GM20431 (cell line): Measurements from ENCODE around the gene FAF1.
"Not testable (repeated sequence)": the region's sequence is repeated elsewhere in the genome, so short reads cannot be mapped to it uniquely, and the experiment has no call there.

Experiments
- in situ Hi-C: fragments of 300-500 bp; cut with MseI, MboI; formaldehyde crosslinking; loops from one replicate; pipeline ENCODE4 v1.15.0; 2020; ENCODE audit warnings: low sequenced_read_pairs; ENCODE audit not compliant: unreplicated experiment

Gene FAF1

DNA sequence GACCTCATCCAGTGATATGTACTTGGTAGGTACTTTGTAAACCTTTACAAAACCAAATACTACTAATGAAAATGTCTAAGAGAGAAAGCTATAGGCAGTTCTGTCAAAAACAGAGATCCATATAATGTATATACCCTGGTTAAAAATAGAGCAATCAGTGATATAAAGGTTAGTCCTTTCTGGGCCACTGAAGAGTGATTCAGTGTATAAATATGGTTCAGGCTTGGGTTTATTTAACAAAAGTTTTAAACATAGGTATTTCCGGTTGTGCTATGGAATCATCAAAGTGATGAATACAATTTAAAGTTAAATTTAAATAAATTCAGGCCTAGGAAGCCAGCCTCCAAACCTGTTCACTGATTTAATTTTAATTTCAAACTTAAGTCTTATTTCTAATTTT is 428.5 kb downstream of the FAF1 start:
- in situ Hi-C loops: no loop called here

DNA sequence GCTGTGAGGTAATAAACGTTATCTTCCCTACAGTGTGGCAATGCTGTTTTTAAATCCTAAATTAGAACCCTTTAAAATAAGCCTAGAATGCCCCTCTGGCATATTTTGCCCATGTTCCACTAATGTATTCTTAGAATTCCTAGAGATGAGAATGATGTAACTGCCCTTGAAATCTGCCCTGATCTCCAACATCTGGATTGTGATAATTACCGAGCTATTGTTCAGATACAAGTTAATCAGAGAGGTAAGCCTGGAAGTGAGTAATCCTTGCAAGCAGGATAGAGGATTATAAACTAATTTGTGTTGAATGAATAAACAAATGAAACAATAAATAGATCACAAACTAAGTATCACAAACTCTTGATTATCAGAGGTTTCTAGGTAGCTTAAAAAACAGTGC is 429.0 kb downstream of the FAF1 start:
- in situ Hi-C loops: no loop called here

DNA sequence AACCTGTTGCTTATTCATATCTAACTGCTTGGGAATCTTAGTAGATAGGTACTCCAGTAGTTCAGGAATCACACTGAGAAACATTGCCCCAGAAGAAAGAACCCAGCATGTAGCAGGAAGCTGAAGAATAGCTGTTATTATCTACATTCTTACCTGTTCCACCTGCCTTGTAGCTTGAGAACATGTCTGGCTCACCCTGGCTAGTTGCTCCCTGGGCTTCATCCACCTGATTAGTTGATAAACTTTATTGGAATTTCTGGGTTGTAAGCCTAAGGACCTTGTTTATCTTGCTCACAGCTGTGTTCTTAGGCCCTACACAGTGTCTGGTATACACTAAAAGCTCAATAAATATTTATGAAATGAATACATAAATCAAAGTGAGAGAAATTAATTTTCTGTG is 430.6 kb downstream of the FAF1 start:
- in situ Hi-C loops: no loop called here

DNA sequence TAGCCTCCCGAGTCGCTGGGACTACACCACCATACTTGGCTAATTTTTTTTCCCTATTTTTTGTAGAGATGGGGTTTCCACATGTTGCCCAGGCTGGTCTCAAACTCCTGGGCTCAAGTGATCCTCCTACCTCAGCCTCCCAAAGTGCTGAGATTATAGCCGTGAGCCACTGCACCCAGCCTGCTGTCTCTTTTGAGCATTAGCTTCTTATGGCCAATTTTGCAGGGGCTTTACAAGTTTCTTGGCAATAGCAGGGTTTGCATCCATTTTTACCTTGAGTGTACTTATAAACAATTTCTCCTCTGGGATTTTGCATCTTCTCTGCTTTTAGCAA is 432.1 kb downstream of the FAF1 start:
- in situ Hi-C loops: not testable (repeated sequence)

DNA sequence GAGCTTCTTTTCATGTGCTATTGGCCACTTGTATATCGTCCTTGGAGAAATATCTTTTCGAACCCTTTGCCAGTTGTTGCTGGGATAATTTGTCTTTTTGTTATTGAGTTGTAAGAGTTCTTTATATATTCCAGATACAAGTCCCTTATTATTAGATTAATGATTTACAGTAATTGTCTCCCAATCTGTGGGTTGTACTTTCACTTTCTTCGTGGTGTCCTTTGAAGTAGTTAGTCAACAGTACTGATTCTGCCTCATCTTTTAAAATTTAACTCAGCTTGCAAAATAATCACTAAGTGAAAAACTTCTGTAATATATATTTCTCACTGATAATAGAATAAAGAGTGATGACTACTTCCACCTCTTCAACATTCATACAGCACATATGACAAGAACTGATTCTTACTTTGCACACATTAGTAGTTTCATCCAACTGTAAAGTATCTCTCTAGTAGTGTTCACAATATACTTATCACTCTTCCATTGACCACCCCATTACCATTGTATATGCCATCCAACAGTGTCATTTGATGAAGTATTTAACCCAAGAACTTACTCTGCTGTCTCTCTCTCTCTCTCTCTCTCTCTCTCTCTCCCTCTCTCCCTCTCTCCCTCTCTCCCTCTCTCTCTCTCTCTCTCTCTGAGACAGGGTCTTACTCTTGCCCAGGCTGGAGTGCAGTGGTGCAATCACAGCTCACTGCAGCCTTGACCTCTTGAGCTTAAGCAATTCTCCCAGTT is 432.6 kb downstream of the FAF1 start:
- in situ Hi-C loops: no loop called here

DNA sequence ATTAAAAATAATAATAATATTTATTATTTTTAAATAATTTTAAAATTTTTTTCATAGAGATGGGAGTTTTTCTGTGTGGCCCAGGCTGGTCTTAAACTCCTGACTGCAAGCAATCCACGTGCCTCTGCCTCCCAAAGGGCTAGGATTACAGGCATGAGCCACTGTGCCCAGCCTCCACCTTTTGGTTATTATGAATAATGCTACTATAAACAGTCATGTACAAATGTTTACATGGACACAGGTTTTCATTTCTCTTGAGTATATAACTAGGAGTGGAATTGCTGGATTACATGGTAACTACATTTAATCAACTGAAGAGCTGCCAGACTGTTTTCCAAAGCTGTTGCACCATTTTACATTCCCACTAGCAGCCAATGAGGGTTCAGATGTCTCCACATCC is 433.6 kb downstream of the FAF1 start:
- in situ Hi-C loops: no loop called here

DNA sequence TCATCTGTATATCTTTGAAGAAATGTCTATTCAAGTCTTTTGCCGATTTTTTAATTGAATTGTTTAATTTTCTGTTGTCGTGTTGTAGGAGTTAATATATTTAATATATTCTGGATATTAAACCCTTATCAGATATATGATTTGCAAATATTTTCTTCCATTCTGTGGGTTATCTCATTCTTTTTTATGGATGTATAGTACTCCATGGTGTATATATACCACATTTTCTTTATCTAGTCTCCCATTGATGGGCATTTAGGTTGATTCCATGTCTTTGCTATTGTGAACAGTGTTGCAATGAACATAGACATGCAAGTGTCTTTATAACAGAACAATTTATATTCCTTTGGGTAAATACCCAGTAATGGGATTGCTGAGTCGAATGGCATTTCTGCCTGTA is 436.5 kb downstream of the FAF1 start:
- in situ Hi-C loops: no loop called here

DNA sequence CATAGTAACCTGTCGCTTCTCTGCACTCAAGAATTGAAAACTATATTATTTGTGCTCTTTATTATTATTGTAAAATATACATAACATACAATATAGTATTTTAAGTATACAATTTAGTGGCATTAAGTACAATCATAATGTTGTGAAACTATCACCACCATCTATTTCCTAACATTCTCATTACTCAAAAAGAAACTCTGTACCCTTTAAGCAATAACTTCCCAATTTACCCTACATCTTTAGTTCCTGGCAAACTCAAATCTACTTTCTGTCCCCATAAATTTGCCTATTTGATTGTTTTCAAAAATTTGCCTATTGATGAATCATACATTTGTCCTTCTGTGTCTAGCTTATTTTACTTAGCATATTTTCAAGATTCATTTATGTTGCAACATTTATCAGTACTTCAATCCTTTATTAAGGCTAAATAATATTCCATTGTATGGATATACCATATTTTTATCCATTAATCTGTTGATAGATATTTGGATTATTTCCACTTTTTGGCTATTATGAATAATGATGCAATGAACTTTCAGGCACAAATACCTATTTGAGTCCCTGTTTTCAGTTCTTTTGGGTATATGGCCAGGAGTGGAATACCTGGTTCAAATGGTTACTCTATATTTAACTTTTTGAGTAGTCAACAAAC is 437.2 kb downstream of the FAF1 start:
- in situ Hi-C loops: no loop called here

DNA sequence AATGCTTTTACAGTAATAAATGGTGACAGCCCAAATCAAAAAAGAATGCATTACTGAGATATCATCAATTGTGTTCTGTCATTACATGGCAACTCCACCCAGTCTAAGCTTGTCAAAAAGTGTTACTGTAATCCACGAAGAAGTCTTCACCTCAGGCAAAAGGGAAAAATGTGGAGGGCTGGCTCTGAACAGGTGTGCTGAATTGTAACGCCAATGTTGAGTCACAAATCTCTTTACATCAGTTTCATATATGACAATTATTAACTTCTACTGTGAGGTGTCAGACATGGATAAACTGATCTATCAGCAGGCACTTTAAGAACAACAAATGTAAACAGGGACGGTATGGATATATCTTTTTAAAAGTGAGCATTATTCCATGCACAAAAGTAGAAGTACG is 438.4 kb downstream of the FAF1 start:
- in situ Hi-C loops: no loop called here

DNA sequence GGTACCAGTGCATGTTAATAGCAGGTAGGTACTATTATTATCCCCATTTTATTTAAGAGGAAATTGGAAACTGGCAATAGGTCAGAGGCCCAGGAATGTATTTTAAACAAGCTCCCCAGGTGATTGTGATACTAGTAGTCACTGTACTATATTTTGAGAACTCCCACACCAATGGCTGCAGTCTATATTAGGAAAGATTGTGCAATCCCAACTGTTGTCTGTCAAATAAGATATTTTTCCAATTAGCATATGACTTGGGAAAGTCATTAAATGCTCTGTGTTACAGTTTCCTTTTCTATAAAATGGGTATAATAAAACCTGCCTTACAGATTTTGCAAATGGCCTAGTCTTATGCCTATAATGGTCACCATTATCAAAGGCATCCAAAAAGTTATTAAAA is 442.6 kb downstream of the FAF1 start:
- in situ Hi-C loops: no loop called here

DNA sequence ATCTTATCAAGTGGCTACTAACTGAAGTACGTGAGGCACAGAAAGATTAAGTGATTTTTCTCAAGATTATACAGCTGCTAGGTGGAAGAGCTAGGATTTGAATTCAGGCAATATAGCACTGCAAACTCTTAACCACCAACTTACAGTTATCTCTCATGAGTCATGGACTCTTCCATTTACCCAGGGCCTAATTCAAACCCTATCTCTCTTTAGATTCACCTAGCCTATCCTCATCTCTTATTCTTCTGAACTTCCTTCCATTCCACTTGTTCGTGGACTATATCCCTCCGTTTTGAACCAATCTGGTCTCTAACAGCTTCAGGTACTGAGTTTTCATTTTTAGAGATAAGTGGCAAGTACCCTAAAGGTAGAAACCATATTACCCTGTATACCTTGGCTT is 444.0 kb downstream of the FAF1 start:
- in situ Hi-C loops: no loop called here

DNA sequence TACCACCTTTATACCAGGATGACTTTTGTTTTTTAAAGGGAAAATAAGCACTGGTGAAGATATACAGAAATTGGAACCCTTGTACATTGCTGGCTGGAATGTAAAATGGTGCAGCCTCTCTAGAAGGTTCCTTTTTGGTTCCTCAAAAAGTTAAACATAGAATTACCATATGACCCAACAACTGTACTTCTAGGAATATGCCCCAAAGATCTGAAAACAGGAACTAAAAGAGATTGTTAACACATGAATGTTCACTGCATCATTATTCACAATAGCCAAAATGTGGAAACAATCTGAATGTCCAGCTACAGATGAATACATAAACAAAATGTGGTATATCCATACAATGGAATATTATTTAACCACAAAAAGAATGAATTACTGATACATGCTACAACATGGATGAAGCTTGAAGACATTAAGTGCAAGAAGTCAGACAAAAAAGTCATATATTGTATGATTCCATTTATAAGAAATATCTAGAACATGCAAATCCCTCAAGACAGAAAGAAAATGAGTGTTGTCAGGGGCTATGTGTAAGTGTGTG is 452.0 kb downstream of the FAF1 start:
- in situ Hi-C loops: no loop called here

DNA sequence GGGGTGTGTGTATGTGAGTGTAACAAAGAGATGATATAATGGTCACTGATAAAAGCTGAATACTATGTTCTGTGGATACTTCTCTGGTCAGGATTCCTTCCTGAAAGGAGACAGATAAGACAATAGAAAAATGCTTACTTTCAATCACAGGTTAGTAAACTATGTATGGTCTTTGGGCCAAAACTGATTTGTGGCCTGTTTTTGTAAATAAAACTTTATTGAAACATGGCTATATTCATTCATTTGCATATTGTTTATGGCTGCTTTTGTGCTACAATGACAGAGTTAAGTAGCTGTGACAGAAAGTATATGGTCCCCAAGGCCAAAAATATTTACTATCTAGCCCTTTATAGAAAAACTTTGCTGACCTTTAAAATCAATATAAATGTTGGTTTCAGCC is 454.6 kb downstream of the FAF1 start:
- in situ Hi-C loops: no loop called here

DNA sequence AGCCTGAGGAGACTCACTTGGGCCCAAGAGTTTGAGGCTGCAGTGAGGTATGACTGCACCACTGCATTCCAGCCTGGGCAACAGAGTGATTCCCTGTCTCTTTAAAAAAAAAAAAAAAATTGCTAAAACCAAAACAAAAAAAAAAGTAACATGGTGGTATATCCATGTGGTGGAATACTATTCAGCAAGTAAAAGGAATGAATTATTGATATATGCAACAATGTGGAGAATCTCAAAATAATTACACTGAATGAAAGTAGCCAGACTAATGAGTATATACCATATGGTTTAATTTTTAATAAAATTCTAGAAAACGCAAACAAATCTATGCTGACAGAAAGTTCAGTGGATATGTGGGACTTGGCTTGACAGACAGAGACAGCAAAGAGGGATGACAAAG is 456.6 kb downstream of the FAF1 start:
- in situ Hi-C loops: no loop called here

DNA sequence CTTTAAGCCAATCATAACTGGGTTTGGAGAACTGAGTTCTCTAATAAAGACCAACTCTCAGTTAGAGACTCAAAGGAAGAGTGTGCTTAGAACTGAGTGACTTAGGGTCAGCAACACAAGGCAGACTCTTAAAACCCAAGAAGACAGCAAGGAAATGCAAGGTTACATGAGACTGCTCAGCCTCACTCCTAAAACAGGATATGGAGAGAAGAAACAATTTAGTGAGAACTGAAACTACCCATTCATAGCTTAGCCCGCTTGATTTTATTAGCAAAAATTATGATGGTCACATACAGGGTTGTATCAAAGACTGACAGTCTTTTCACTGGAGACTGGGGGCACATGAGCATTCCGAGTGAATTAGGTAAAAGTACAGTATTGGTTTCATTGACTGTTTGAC is 457.9 kb downstream of the FAF1 start:
- in situ Hi-C loops: no loop called here

DNA sequence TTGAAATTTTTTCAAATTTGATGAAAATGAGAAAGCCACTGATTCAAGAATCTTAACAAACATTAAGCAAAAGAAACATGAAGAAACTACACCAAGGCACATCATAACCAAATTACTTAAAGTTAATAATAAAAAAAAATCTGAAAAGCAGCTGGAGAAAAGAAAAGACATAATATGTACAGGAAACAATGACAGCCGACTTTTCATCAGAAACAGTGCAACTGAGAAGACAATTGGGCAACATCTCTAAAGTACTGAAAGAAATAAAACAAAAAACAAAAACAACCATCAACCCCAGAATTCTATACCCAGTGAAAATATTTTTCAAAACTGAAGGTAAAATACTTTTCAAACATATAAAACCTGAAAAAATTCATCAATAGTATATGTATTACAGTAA is 463.1 kb downstream of the FAF1 start:
- in situ Hi-C loops: no loop called here

DNA sequence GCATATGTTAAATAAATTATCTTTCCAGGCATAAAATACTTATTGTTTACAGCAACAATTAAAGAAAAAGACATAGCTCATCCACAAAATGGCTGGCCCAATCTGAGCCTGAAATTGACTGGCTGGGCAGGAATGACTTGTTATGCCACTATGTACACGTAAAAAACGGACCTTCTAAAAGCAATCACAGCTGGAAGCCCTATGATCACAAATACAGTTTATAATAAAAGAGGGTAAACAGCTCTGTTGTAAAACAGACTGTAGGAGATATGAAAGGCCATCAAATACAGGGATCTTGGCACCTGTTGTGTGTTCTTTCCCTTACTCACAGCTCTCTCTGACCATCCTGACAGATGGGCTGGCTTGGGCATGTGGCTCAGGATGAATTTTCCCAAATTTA is 466.4 kb downstream of the FAF1 start:
- in situ Hi-C loops: no loop called here

DNA sequence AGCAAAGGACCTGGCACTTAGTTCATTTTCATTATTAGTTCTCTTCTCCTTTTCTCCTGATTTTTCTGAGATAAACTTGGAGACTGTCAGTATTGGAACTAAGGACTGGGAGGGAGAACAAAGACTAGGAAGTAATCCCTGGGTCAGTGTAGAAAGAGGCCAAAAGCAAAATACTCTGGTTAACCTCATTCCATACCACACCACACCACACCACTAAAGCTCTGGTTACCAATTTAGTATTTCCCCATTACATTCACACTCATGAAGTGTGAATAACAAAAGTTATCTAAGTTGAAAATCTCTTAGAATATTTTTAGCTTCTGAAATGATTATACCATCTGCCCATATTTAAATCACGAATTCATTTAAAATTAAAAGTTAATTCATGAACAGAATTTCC is 467.9 kb downstream of the FAF1 start:
- in situ Hi-C loops: no loop called here

DNA sequence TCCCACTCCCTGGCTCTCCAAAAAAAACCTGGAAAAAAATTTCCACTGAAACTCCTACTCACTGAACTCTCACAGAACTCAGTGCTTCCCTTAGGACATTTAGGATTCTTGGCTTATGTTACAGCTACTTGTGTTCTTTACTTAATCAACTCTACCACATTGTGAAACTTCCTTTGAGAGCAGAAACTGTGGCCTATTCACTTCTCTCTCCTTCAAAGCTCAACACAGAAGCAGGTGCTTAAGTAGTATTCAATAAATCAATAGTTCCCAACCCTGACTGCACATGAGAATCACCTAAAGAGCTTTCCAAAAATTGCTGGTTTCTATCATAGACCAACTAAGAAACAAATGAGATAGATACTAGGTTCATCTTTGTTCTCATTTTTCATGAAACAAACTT is 468.9 kb downstream of the FAF1 start:
- in situ Hi-C loops: no loop called here

DNA sequence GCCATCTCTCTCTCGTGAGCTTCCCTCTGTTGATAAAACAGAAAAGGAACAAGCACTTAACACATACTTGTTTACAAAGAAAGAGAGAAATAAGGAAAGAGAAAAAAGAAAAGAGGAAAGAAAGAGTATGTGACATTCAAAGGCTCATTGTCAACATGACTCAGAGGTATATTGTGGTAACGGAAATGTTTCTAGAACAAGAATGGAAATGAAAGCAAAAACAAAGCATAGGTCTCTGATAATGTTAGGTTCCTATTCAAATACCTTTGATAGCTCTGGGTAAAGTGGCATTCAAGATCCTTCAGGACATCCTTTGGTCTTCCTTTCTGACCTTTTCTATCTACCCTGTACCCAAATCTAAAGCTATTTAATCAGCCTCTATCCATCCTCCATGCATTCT is 469.4 kb downstream of the FAF1 start:
- in situ Hi-C loops: no loop called here

DNA sequence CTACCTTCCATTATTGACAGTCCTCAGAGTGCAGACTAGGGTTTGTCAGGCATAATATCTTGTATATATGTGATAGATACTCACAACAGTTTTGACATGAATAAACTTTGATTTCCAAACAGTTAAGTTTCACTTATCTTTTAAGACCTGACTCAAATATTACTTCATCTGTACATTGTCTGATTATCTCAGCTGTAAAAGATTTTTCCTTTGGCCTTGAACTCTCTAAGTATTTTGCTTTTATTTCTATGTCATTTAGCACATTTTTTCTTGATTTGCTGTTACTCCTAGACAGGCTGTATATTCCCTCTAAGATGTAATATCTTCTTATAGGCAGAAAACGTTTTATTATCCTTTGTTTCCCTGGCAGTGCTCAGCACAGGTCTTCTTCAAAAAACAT is 471.2 kb downstream of the FAF1 start:
- in situ Hi-C loops: no loop called here

DNA sequence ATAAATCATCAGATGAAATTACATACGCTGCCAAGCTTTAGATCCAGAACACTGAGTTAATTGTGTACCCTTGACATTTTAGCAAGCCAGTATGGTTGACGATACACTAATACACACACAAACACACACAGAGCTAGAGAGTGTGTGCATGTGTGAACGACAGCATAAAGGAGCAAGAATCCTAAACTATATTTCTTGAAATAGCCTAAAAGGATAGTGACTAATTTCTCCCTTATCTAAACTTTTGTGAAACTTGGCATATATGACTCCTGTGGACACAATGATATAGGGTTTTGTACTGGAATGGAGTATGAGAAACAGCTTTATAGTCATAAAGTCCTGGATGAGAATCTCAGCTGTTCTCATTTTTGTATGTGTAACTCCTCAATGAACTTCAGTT is 471.7 kb downstream of the FAF1 start:
- in situ Hi-C loops: no loop called here
